Sciatic nerve (tissue), 2 donors: ENCODE results near the gene GFRA4. TPM values are rescaled to one million over a fixed set of nuclear protein-coding genes. Genes with fewer than 3 reads are reported as not detected.
A peak's percentile ranks its signal among the peaks of the same experiment; 100 is the strongest.
"Not testable (repeated sequence)": the region's sequence is repeated elsewhere in the genome, so short reads cannot be mapped to it uniquely, and the experiment has no call there.

Experiments used
- ATAC-seq: fragments of 200-7000 bp; cut with Tn5 transposase; one replicate; pipeline ENCODE4 v1.9.1; 2020; ENCODE audit warnings: mild to moderate bottlenecking, moderate library complexity
- DNase-seq: peaks from one replicate; pipeline ENCODE4 v3.0.0-alpha.2; 2020; ENCODE audit warnings: low spot score
- intact Hi-C: fragments of 100-400 bp; cut with DNase I; formaldehyde crosslinking; loops from one replicate; pipeline ENCODE4 v1.14.2; 2022
- total RNA-seq: library from RNA; stranded (reverse); fragmentation: NEBNext Ultra II Directional; extraction: Animal tissue kit (Norgen Biotek cat#: 25700); gene quantifications from one replicate; pipeline ENCODE4 v1.2.1, GENCODE V29; 2021
- donor health status: DM: no; HTN: no; CAD: no.
- donor health status: DM: no; HTN: no; CAD: no.

Gene GFRA4
- total RNA-seq, 1 donor from 2014 or later = not detected

- intact Hi-C loops = no loop called here
- ATAC-seq (no peak), DNase-seq (no peak)
Measured at GRCh38 chr20:3635346-3635745, 27.9 kb downstream of the GFRA4 start.

GRCh38 chr20:3633913-3634478 lies 29.2 kb downstream of the GFRA4 start:
- intact Hi-C loops = no loop called here
- ATAC-seq (no peak), DNase-seq (no peak)

DNA sequence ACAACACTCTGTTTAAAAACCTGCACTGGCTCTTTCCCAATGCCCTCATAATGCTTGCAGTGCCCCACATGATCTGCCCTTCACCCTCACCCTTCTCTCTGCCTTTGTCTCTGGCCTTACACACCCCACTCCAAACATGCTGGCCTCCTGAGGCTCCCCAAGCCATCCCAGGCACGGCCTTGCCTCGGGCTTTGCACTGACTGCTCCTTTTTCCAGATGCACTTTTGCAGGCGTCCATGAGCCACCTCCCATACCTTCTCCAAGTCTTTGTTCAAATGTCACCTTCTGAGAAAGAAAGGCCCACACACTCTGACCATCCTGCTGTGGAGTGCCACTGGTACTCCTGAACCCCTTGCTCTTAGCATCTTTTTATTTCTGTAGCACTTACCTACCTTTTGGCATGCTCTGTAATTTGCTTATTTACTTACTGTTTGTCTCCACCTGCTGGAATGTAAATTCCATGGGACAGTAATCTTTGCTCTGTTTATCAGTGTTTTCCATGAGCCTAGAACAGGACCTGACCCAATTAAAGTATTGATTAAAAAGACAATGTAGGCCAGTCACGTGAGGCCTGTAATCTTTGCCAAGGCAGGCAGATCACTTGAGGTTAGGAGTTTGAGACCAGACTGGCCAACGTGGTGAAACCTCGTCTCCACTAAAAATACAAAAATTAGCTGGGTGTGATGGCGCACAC lies 30.7 kb downstream of the GFRA4 start:
- intact Hi-C loops = no loop called here
- DNase-seq (no peak), ATAC-seq (no peak)

DNA sequence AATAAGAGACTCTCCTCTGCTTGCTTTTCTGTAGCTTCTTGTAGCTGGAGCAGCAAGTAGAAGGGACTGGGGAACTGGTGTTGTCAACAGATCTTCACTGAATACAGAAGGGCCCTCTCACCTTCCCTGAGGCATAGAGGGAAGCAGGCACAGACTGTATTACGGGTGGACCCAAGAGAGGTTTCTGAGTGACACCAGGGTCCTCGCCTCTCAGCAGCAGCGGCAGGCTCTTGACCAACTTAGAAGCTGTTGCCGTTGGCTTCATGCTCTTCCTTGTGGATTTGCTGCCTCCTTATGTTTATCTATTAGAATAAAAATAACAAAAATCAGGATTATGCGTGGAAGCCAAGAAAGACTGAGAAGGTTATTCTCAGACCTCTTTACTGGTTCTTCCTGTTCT lies 31.7 kb downstream of the GFRA4 start:
- DNase-seq (no peak), ATAC-seq (peak; percentile 34)
- intact Hi-C loops = no loop called here

DNA sequence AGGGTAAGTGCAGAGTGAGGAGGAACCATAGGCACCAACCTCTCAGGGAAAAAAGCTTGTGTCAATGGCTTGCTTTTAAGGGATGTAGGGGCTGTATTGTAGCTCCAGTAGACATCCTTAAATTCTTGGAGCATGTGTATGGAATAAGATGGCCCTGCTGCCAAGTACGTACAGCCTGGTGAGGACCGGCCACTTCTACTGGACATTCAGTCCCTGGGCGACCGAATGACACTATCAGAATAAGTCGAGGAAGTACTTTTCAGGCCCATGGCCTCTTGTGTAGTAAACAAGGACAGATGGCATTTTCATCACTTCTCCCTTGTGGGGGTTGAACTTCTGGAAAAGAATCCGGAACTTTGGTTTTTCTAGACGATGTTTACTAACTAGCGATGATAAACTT lies 32.8 kb downstream of the GFRA4 start:
- ATAC-seq (no peak), DNase-seq (no peak)

GRCh38 chr20:3629893-3630292 lies 33.3 kb downstream of the GFRA4 start:
- DNase-seq (no peak), ATAC-seq (no peak)
- intact Hi-C loops = no loop called here

More for the DNA sequence above, 32.8 kb downstream of the GFRA4 start:
- intact Hi-C loops = no loop called here

GRCh38 chr20:3628502-3629314 lies 34.5 kb downstream of the GFRA4 start:
- DNase-seq = no peak
- intact Hi-C loops = no loop called here
- ATAC-seq = no peak

DNA sequence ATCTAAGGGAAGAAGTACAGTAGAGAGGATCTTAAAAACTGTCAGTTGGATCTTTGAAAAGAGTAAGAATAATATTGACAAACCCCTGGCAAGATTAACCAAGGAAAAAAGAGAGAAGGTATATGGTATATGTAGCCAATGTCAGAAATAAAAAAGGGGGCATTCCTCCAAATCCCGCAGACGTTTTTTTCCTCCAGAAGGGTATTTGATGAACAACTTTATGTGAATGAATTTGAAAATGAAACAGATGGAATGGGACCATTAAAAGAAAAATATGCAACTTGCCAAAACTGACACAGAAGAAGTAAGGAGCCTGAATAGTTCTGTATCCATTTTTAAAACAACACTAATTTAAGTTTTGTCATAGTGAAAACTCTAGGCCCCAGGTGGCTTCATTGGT lies 35.7 kb downstream of the GFRA4 start:
- ATAC-seq (no peak), DNase-seq (no peak)
- intact Hi-C loops = no loop called here

GRCh38 chr20:3622406-3622805 lies 40.8 kb downstream of the GFRA4 start:
- intact Hi-C loops = no loop called here
- ATAC-seq = no peak
- DNase-seq = no peak

DNA sequence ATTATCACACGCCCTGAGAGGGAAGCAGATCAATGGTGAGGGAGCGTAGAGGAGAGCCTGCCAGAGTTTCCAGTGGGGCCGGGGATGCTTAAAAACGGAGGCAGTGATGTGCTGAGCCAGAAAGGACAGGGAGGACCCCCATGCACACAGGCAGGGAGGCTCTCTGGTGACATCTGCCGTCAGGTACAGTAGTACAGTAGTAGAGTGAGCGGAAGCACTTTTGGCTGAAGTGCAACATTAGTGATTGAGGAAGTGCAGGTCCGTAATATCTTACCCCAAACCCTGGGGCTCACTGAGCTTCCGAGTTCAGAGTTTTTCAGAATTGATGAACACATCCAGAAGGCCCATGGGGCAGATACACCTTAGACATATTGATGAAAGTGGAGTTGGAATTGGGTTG lies 42.1 kb downstream of the GFRA4 start:
- ATAC-seq (no peak), DNase-seq (no peak)
- intact Hi-C loops = no loop called here

GRCh38 chr20:3616250-3616649 lies 46.9 kb downstream of the GFRA4 start:
- no peak for DNase-seq
- intact Hi-C loops = no loop called here
- no peak for ATAC-seq

GRCh38 chr20:3615171-3615840 lies 47.9 kb downstream of the GFRA4 start:
- ATAC-seq, intact Hi-C loops, DNase-seq: not testable (repeated sequence)

GRCh38 chr20:3614466-3614865 lies 48.7 kb downstream of the GFRA4 start:
- ATAC-seq = no peak
- intact Hi-C loops = no loop called here
- no peak for DNase-seq

DNA sequence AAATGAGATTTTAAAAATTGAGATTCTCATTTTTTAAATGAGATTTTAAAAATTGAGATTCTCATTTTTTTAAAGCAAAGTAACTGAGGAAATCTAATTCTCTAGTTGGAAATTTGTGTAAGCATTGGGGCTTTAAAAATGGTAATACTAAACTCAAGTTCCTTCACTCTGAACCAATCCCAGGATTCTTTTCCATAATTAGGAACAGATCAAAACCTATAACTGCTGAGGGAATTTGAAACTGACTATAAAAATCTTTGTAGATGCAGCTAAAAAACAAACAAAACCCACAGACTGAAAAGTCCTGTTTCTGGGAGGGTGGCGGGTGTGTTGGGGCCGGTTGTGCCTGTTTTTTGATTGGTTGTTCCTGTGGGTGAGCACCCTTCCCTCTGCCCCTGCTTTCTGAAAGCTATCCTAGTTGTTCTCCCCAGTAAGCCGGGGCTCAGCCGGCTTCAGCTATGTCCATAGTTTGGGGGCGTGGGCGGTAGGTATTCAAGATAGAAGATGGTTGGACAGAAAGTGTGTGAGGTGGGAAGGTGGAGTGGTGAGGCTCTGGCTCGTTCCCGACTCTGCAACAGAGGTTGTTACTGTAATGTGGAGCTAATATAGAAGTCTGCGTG lies 49.3 kb downstream of the GFRA4 start:
- ATAC-seq (no peak), DNase-seq (no peak)
- intact Hi-C loops = no loop called here

GRCh38 chr20:3612795-3613572 lies 50.2 kb downstream of the GFRA4 start:
- peak; percentile 55 for ATAC-seq
- intact Hi-C loops = no loop called here
- no peak for DNase-seq

- intact Hi-C loops = no loop called here
- no peak for ATAC-seq
- no peak for DNase-seq
Measured at GRCh38 chr20:3611901-3612300, 51.3 kb downstream of the GFRA4 start.
